Sciatic nerve (tissue), 1 donor: Measurements from ENCODE around the gene ATP5PF. TPM values are rescaled to one million over a fixed set of nuclear protein-coding genes. Genes with fewer than 3 reads are reported as not detected.

Experiments
- total RNA-seq: library from RNA; stranded (reverse); fragmentation: NEBNext Ultra II Directional; extraction: Animal tissue kit (Norgen Biotek cat#: 25700); gene quantifications from one replicate; pipeline ENCODE4 v1.2.1, GENCODE V29; 2021
- donor health status: DM: no; HTN: no; CAD: no.

ATP5PF gene
- total RNA-seq, 1 donor from 2014 or later, result 83.6 TPM

Other genes with a start within 250 kb of the ATP5PF start
- 18.1 TPM for gene MRPL39, start 127.4 kb downstream of the ATP5PF start, total RNA-seq
- 78.1 TPM for gene JAM2, start 95.6 kb downstream of the ATP5PF start, total RNA-seq
- gene GABPA, start 68 bp upstream of the ATP5PF start, total RNA-seq, result 32.7 TPM